SK-N-SH (cell line): ENCODE results near the gene FYB1. TPM values are rescaled to one million over a fixed set of nuclear protein-coding genes. Genes with fewer than 3 reads are reported as not detected.

Source experiments
- CTCF ChIA-PET: fragments of 300-600, 350-600 bp; formaldehyde crosslinking; extraction: SDS; loops from one replicate; lab custom pipeline; 2021; lab: Yijun Ruan, JAX
- POLR2A ChIA-PET: fragments of 350-600 bp; sonication (Branson Sonifier 250); formaldehyde crosslinking; extraction: SDS; loops from one replicate; lab custom pipeline; 2020; ENCODE audit warnings: antibody characterized with exemption, inconsistent platforms; lab: Yijun Ruan, JAX
- DNase-seq: peaks from one replicate; pipeline ENCODE4 v3.0.0; 2012
- H2AFZ ChIP-seq: fragments of 200-600 bp; sonication (generic); 2 replicates; pipeline ENCODE4 v1.8.1; 2016; ENCODE audit warnings: antibody characterized with exemption, mild to moderate bottlenecking, low read depth
- H3F3A ChIP-seq: fragments of 200-600 bp; sonication (generic); replicated peaks from 2 replicates; pipeline ENCODE3; 2016; ENCODE audit warnings: antibody characterized with exemption, mild to moderate bottlenecking; ENCODE audit not compliant: insufficient read depth
- H3K27ac ChIP-seq, 2 experiments: fragments of 200-500 bp in 1 of 2; fragments of 200-600 bp in 1 of 2; sonication (Bioruptor generic) in 1 of 2; sonication (generic), shearing (Covaris generic) in 1 of 2; 2 replicates each; pipeline versions ENCODE4 v1.5.1 to v1.6.1; 2014 to 2016; ENCODE audit warnings: low read depth in 2 of 2, inconsistent platforms in 1 of 2, low read length in 1 of 2, mild to moderate bottlenecking in 1 of 2, mixed read lengths in 1 of 2
- H3K27me3 ChIP-seq: fragments of 200-600 bp; sonication (generic), shearing (Covaris generic); 2 replicates; pipeline ENCODE4 v1.6.1; 2016; ENCODE audit warnings: mixed run types; ENCODE audit not compliant: insufficient read depth
- H3K36me3 ChIP-seq, 2 experiments: fragments of 200-500 bp in 1 of 2; fragments of 200-600 bp in 1 of 2; sonication (Bioruptor generic) in 1 of 2; sonication (generic) in 1 of 2; replicated peaks in 1 of 2; 2 replicates each; pipeline versions ENCODE3 to v1.5.1; 2014 to 2016; ENCODE audit warnings: low read length in 1 of 2, mild to moderate bottlenecking in 1 of 2; ENCODE audit not compliant: insufficient read depth in 2 of 2, control insufficient read depth in 1 of 2
- H3K4me1 ChIP-seq, 2 experiments: fragments of 200-500 bp in 1 of 2; fragments of 200-600 bp in 1 of 2; sonication (Bioruptor generic) in 1 of 2; sonication (generic), shearing (Covaris generic) in 1 of 2; 2 replicates each; pipeline versions ENCODE4 v1.5.1 to v1.6.1; 2014 to 2016; ENCODE audit warnings: low read depth in 1 of 2, low read length in 1 of 2, mixed run types in 1 of 2; ENCODE audit not compliant: insufficient read depth in 2 of 2, control insufficient read depth in 1 of 2
- H3K4me2 ChIP-seq: fragments of 200-600 bp; sonication (generic), shearing (Covaris generic); 2 replicates; pipeline ENCODE4 v1.6.1; 2017; ENCODE audit warnings: mixed run types
- H3K4me3 ChIP-seq, 2 experiments: fragments of 200-500 bp in 1 of 2; fragments of 200-600 bp in 1 of 2; sonication (Bioruptor generic) in 1 of 2; sonication (generic), shearing (Covaris generic) in 1 of 2; 2 replicates each; pipeline versions ENCODE4 v1.5.1 to v1.8.1; 2014 to 2016; ENCODE audit warnings: low read depth in 2 of 2, inconsistent platforms in 1 of 2, low read length in 1 of 2, mild to moderate bottlenecking in 1 of 2, mixed read lengths in 1 of 2, moderate library complexity in 1 of 2
- H3K79me2 ChIP-seq: fragments of 200-600 bp; sonication (generic); 2 replicates; pipeline ENCODE4 v1.8.1; 2017; ENCODE audit warnings: mild to moderate bottlenecking; ENCODE audit not compliant: insufficient read depth
- H3K9ac ChIP-seq: fragments of 200-600 bp; sonication (generic); 2 replicates; pipeline ENCODE4 v1.6.1; 2017; ENCODE audit warnings: mixed run types
- H3K9me2 ChIP-seq: fragments of 200-600 bp; sonication (generic); 2 replicates; pipeline ENCODE4 v1.6.1; 2017; ENCODE audit warnings: mixed run types
- H3K9me3 ChIP-seq: fragments of 200-600 bp; sonication (generic); 2 replicates; pipeline ENCODE4 v1.6.1; 2017; ENCODE audit warnings: mixed run types, mild to moderate bottlenecking, moderate library complexity
- H4K20me1 ChIP-seq: fragments of 200-600 bp; sonication (generic); 2 replicates; pipeline ENCODE4 v1.6.1; 2017; ENCODE audit warnings: mild to moderate bottlenecking, mixed run types; ENCODE audit not compliant: insufficient read depth
- CHD2 ChIP-seq: fragments of 150-350 bp; IDR thresholded peaks from 2 replicates; pipeline ENCODE4 v1.6.1; 2018; ENCODE audit warnings: low read length; ENCODE audit not compliant: partially characterized antibody
- EZH2phosphoT487 ChIP-seq: fragments of 200-600 bp; sonication (generic); IDR thresholded peaks from 2 replicates; pipeline ENCODE4 v1.6.1; 2017; ENCODE audit warnings: low read depth, mixed run types, mild to moderate bottlenecking, antibody characterized with exemption, moderate library complexity, borderline replicate concordance
- FOSL2 ChIP-seq: IDR thresholded peaks from 2 replicates; pipeline ENCODE4 v1.4.0; 2012; ENCODE audit warnings: low read depth, mild to moderate bottlenecking, moderate library complexity, borderline replicate concordance
- FOXM1 ChIP-seq: IDR thresholded peaks from 2 replicates; pipeline ENCODE4 v1.4.0; 2012; ENCODE audit warnings: low read depth, mild to moderate bottlenecking
- JUND ChIP-seq: IDR thresholded peaks from 2 replicates; pipeline ENCODE4 v1.4.0; 2012
- MEF2A ChIP-seq: IDR thresholded peaks from 2 replicates; pipeline ENCODE4 v1.4.0; 2012; ENCODE audit warnings: low read depth, borderline replicate concordance
- MXI1 ChIP-seq: IDR thresholded peaks from 2 replicates; pipeline ENCODE4 v1.6.1; 2012; ENCODE audit warnings: mild to moderate bottlenecking, low read depth, low read length, improper control_type of control experiment
- POLR2AphosphoS5 ChIP-seq: IDR thresholded peaks from 2 replicates; pipeline ENCODE4 v1.6.1; 2012; ENCODE audit warnings: low read depth, low read length
- RAD21 ChIP-seq: IDR thresholded peaks from 2 replicates; pipeline ENCODE4 v1.6.1; 2012; ENCODE audit warnings: mild to moderate bottlenecking, low read length
- RFX5 ChIP-seq: IDR thresholded peaks from 2 replicates; pipeline ENCODE4 v1.6.1; 2012; ENCODE audit warnings: mild to moderate bottlenecking, improper control_type of control experiment, low read length
- RXRA ChIP-seq: IDR thresholded peaks from 2 replicates; pipeline ENCODE4 v1.4.0; 2012; ENCODE audit warnings: low read depth, mild to moderate bottlenecking, borderline replicate concordance
- TCF12 ChIP-seq: IDR thresholded peaks from 2 replicates; pipeline ENCODE4 v1.4.0; 2012
- WGBS: methylation state at CpG from one replicate; pipeline ENCODE4 v1.1.6; 2017; ENCODE audit warnings: low lambda C conversion rate; 5-methylcytosine and 5-hydroxymethylcytosine counted together
- polyA plus RNA-seq, 3 experiments: library from polyadenylated mRNA; depleted of rRNA; stranded (reverse); fragments of >200 nt; gene quantifications; 2 replicates each; pipeline ENCODE4 v1.2.3, GENCODE V29; 2012
- TF ChIP-seq, protein P1 (sequence below): IDR thresholded peaks from 2 replicates; pipeline ENCODE4 v1.4.0; 2012; ENCODE audit warnings: low read depth, borderline replicate concordance
- TF ChIP-seq, protein P2 (sequence below): fragments of 150-350 bp; IDR thresholded peaks from 2 replicates; pipeline ENCODE4 v1.6.1; 2016; ENCODE audit warnings: mild to moderate bottlenecking, low read depth, low read length

Gene FYB1
- polyA plus RNA-seq, 1 of the 3 experiments (the other 2 are of a cell fraction) = not detected

DNA sequence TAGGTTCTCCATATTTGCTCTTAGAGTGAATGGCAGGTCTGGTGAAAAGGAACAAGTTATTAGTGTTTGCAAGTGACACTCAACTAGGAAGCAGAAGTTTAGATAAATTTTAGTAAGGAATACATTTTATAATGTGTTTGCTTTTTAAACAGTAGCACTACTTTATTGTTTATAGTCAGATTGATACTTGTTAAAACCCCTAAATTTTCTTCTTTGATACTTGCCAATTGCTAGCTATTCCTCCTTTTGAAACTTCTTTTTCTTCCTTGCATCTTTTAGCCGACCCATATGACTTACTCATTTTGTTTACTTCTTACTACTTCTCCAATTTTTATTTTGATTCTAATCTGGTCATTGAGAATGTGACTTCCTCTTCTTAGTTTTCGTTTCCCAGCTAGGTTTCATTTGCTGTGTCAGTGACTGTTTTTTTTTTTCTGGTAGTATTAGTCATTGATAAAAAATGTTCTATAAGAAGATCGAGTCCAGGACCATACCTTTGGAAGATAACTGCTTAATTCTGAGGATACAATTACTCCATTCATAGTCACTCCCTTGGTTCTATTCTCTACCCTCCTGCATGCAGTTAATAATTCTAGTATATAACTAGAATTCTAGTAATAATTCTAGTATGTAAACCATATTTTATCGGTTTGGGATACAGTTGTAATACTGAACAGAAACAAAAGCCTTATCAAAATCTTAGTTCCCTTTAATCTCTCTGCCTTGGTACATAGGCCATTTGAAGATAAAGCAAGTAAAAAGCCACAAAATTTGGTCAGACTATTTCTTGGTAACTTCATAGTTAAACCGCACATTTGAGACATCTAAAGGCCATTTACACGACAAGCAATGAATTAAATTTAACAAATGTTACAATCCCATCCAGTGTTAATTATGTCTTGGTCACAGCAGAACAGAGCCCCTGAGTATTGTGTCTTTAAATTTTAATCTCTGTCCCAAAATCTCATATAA lies 142.3 kb downstream of the FYB1 start:
- CTCF ChIA-PET = no interaction called here
- TF ChIP-seq RAD21 = no peak
- 0 out of 2 replicates have a peak, but pooled peaks have one; percentile 7 for TF ChIP-seq EZH2phosphoT487
- TF ChIP-seq TCF12 = 0 out of 2 replicates have a peak, but pooled peaks have one; percentile 11
- TF ChIP-seq FOSL2 = peak; percentile 13; the same call in 1 of the 2 replicates
- peak; percentile 17; the same call in 1 of the 2 replicates for TF ChIP-seq JUND
- TF ChIP-seq RXRA = no peak
- TF ChIP-seq RFX5 = no peak
- TF ChIP-seq, all 33 proteins: peak for 4
- peaks cover 23% of the 10 kb centered on the region for H3F3A ChIP-seq
- no peaks in the 10 kb centered on the region for H3K27me3 ChIP-seq
- H2AFZ ChIP-seq = peak overlapping the region; percentile 58; the same call in 1 of the 2 replicates
- 23% methylated on average over 6 of the region's 6 CpGs for WGBS
- peaks cover 7% of the 10 kb centered on the region; the same call in 1 of the 2 replicates for H4K20me1 ChIP-seq
- H3K36me3 ChIP-seq = peaks cover 0 to 3% of the 10 kb centered on the region in 2 experiments
- no peak for DNase-seq
- no peaks in the 10 kb centered on the region; the same call in 1 of the 2 replicates for H3K9me2 ChIP-seq
- peak overlapping the region in 1 of 2 experiments; percentile 36; a peak in 3 of 4 replicates for H3K27ac ChIP-seq
- H3K4me2 ChIP-seq = no peak overlapping the region
- H3K79me2 ChIP-seq = peaks cover 20% of the 10 kb centered on the region
- H3K4me3 ChIP-seq = no peak overlapping the region; a peak in 1 of 4 replicates
- H3K4me1 ChIP-seq = peaks cover 0 to 12% of the 10 kb centered on the region in 2 experiments; a peak in 2 of 4 replicates
- no peak overlapping the region for H3K9ac ChIP-seq
- POLR2A ChIA-PET = interaction anchor here (0.6 kb wide), 1 partner anchor 483 kb away, joined by 3 read pairs; no protein-coding TSS in a partner anchor
- H3K9me3 ChIP-seq = no peaks in the 10 kb centered on the region

DNA sequence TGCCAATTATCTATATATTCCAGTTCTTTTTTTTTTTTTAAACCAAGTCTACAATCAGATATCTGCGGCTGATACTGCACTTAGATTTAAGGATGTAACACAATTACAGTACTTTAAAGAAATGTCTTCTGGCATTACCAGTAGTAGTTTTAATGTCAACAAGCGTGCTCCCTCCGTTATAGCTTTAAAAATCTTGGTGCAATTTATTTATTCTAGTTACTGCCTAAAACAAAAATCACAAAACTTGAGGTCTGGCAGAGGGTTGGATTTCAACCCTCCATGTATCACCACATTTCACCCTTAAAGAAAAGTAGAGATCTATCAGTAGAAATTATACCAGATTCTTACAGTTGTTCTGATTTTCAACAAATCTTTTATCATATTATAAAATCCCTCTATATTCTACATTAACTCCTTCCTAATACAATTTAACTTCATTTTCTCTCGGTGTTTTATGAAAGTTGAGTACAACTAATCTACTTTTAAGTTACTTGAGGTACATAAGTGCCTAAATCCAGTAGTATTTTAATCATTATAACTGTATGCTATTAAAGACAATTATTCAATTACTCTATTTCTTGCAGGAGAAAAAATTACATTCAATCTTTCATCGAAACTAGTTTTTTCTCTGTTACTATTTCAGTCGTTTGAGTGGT lies 143.1 kb downstream of the FYB1 start:
- no peak for DNase-seq
- H3K9me3 ChIP-seq = no peaks in the 10 kb centered on the region
- H3K4me2 ChIP-seq = no peak overlapping the region
- H3K36me3 ChIP-seq = peaks cover 0 to 3% of the 10 kb centered on the region in 2 experiments
- WGBS = 70% methylated on average over 6 of the region's 6 CpGs
- ChIA-PET CTCF (no interaction called here), POLR2A (interaction anchor here (0.6 kb wide), 1 partner anchor 482 kb away, joined by 3 read pairs; no protein-coding TSS in a partner anchor)
- H3K9me2 ChIP-seq = no peaks in the 10 kb centered on the region; the same call in 1 of the 2 replicates
- H3K79me2 ChIP-seq = peaks cover 27% of the 10 kb centered on the region
- no peak for TF ChIP-seq POLR2AphosphoS5
- no peak for TF ChIP-seq RFX5
- TF ChIP-seq MEF2A = no peak
- no peak for TF ChIP-seq FOXM1
- TF ChIP-seq, protein P1, sequence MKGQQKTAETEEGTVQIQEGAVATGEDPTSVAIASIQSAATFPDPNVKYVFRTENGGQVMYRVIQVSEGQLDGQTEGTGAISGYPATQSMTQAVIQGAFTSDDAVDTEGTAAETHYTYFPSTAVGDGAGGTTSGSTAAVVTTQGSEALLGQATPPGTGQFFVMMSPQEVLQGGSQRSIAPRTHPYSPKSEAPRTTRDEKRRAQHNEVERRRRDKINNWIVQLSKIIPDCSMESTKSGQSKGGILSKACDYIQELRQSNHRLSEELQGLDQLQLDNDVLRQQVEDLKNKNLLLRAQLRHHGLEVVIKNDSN = no peak
- no peak for TF ChIP-seq MXI1
- TF ChIP-seq CHD2 = no peak
- TF ChIP-seq, protein P2, sequence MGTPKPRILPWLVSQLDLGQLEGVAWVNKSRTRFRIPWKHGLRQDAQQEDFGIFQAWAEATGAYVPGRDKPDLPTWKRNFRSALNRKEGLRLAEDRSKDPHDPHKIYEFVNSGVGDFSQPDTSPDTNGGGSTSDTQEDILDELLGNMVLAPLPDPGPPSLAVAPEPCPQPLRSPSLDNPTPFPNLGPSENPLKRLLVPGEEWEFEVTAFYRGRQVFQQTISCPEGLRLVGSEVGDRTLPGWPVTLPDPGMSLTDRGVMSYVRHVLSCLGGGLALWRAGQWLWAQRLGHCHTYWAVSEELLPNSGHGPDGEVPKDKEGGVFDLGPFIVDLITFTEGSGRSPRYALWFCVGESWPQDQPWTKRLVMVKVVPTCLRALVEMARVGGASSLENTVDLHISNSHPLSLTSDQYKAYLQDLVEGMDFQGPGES = no peak
- peak overlapping the region in 1 of 2 experiments; percentile 36; a peak in 3 of 4 replicates for H3K27ac ChIP-seq
- no peak overlapping the region for H3K9ac ChIP-seq
- peaks cover 13% of the 10 kb centered on the region; the same call in 1 of the 2 replicates for H4K20me1 ChIP-seq
- H3K4me3 ChIP-seq = no peak overlapping the region
- peaks cover 0 to 12% of the 10 kb centered on the region in 2 experiments; a peak in 2 of 4 replicates for H3K4me1 ChIP-seq
- H3K27me3 ChIP-seq = no peaks in the 10 kb centered on the region
- peaks cover 23% of the 10 kb centered on the region for H3F3A ChIP-seq
- H2AFZ ChIP-seq = no peak overlapping the region
